K562 (cell line): ENCODE measurements around the gene COX5A. TPM values are rescaled to one million over a fixed set of nuclear protein-coding genes. Genes with fewer than 3 reads are reported as not detected.

Experiments used
- ATAC-seq: fragments of 200-7000 bp; cut with Tn5 transposase; 3 replicates; pipeline ENCODE4 v1.9.1; 2020; ENCODE audit warnings: moderate library complexity
- BruUV-seq: library from RNA; stranded (reverse); fragments of 400-500 nt; replicated peaks from 2 replicates; lab custom pipeline; 2021; lab: Mats Ljungman, UMichigan
- CTCF ChIA-PET: fragments of 300-600 bp; formaldehyde crosslinking; extraction: SDS; loops from one replicate; lab custom pipeline; 2021; ENCODE audit warnings: low intra/inter-chr PET ratio; lab: Yijun Ruan, JAX
- POLR2A ChIA-PET: fragments of 300-600, 350-650 bp; sonication (Branson Sonifier 250); formaldehyde crosslinking; extraction: SDS; loops from one replicate; lab custom pipeline; 2021; ENCODE audit warnings: antibody characterized with exemption, inconsistent platforms; lab: Yijun Ruan, JAX
- DNase-seq, 4 experiments: peaks; one replicate each; pipeline versions ENCODE4 v3.0.0 to v3.0.0-alpha.2; 2011 to 2018; ENCODE audit warnings: low spot score in 3 of 4, mixed read lengths in 3 of 4; ENCODE audit errors: extremely low read depth in 1 of 4
- FAIRE-seq: peaks from 2 replicates; lab custom pipeline; 2011; peaks lifted over from hg19 to GRCh38; lab: Jason Lieb, UNC
- H2AFZ ChIP-seq: 2 replicates; pipeline ENCODE4 v1.6.0; 2011; ENCODE audit warnings: low read depth, low read length, control low read depth, inconsistent platforms
- H3K27ac ChIP-seq: fragments of 200-600 bp; 3 replicates; pipeline ENCODE4 v1.8.0; 2011; ENCODE audit warnings: low read depth, mild to moderate bottlenecking, control low read depth, inconsistent platforms, low read length, moderate library complexity, mixed read lengths; ENCODE audit errors: extremely low read depth
- H3K27me3 ChIP-seq, 2 experiments: fragments of 300-600 bp in 1 of 2; 2 replicates in 1 of 2; 3 replicates in 1 of 2; pipeline versions ENCODE4 v1.6.0 to v1.8.0; 2011; ENCODE audit warnings: inconsistent platforms in 2 of 2, low read length in 2 of 2, mild to moderate bottlenecking in 1 of 2, mixed read lengths in 1 of 2, moderate library complexity in 1 of 2; ENCODE audit not compliant: control insufficient read depth in 2 of 2, insufficient read depth in 2 of 2
- H3K36me3 ChIP-seq: fragments of 300-600 bp; 3 replicates; pipeline ENCODE4 v1.8.0; 2011; ENCODE audit warnings: mild to moderate bottlenecking, low read length, inconsistent platforms; ENCODE audit not compliant: control insufficient read depth, insufficient read depth
- H3K4me1 ChIP-seq, 2 experiments: fragments of 200-600 bp in 1 of 2; replicated peaks in 1 of 2; 2 replicates in 1 of 2; 3 replicates in 1 of 2; pipeline versions ENCODE4 v1.5.1 to v1.8.0; 2011; ENCODE audit warnings: inconsistent platforms in 2 of 2, low read length in 2 of 2, mild to moderate bottlenecking in 1 of 2, mixed read lengths in 1 of 2, moderate library complexity in 1 of 2; ENCODE audit not compliant: control insufficient read depth in 2 of 2, insufficient read depth in 2 of 2
- H3K4me2 ChIP-seq: 2 replicates; pipeline ENCODE4 v1.6.1; 2011; ENCODE audit warnings: low read length, control low read depth, inconsistent platforms, mixed read lengths; ENCODE audit not compliant: insufficient read depth
- H3K4me3 ChIP-seq: fragments of 200-600 bp; sonication (generic), shearing (Covaris generic); 2 replicates; pipeline ENCODE4 v1.5.1; 2016; ENCODE audit warnings: control low read depth, inconsistent platforms
- H3K79me2 ChIP-seq: fragments of 200-600 bp; 3 replicates; pipeline ENCODE4 v1.8.0; 2011; ENCODE audit warnings: low read length, inconsistent platforms; ENCODE audit not compliant: control insufficient read depth, insufficient read depth
- H3K9ac ChIP-seq, 2 experiments: 2 replicates each; pipeline versions ENCODE4 v1.6.0 to v1.6.1; 2011; ENCODE audit warnings: low read depth in 2 of 2, low read length in 2 of 2, control low read depth in 1 of 2, inconsistent platforms in 1 of 2, mild to moderate bottlenecking in 1 of 2, mixed read lengths in 1 of 2; ENCODE audit not compliant: insufficient read depth in 1 of 2
- H3K9me1 ChIP-seq: one replicate; pipeline ENCODE4 v1.6.0; 2011; ENCODE audit warnings: inconsistent platforms, mild to moderate bottlenecking, low read length, moderate library complexity; ENCODE audit not compliant: control insufficient read depth, insufficient read depth
- H3K9me3 ChIP-seq: replicated peaks from 2 replicates; pipeline ENCODE4 v1.5.1; 2011; ENCODE audit warnings: low read depth, low read length, inconsistent platforms; ENCODE audit not compliant: control insufficient read depth, insufficient read depth
- H4K20me1 ChIP-seq: replicated peaks from 2 replicates; pipeline ENCODE4 v1.6.1; 2011; ENCODE audit warnings: low read length, inconsistent platforms, mixed read lengths; ENCODE audit not compliant: control insufficient read depth, insufficient read depth
- FIP1L1 ChIP-seq: fragments of 200-400 bp; formaldehyde crosslinking; IDR thresholded peaks from 2 replicates; pipeline ENCODE4 v1.6.1; 2018; ENCODE audit warnings: mild to moderate bottlenecking, low read depth, low read length; ENCODE audit not compliant: poor library complexity, severe bottlenecking
- TEAD1 ChIP-seq, 2 experiments: fragments of 450-650 bp in 1 of 2; sonication (generic) in 1 of 2; formaldehyde crosslinking; IDR thresholded peaks; 2 replicates each; pipeline versions ENCODE4 v1.4.0 to v1.8.0; 2020 to 2022; ENCODE audit warnings: mild to moderate bottlenecking in 2 of 2, missing genetic modification reagents in 1 of 2
- WGBS: fragments of 100-300 bp; shearing (Covaris generic); methylation state at CpG from one replicate; pipeline ENCODE4 v1.1.6; 2016; ENCODE audit warnings: low coverage, mixed read lengths; ENCODE audit not compliant: insufficient coverage; ENCODE audit errors: missing lambda C conversion rate; 5-methylcytosine and 5-hydroxymethylcytosine counted together
- in situ Hi-C: fragments of 300-500 bp; cut with MboI; formaldehyde crosslinking; loops from 4 replicates; pipeline ENCODE4 v1.15.0; 2018; ENCODE audit warnings: inconsistent platforms, mixed read lengths
- intact Hi-C: fragments of 100-400 bp; cut with micrococcal nuclease; formaldehyde crosslinking; loops from 2 replicates; pipeline ENCODE4 v1.14.2; 2022
- polyA plus RNA-seq, 8 experiments: library from polyadenylated mRNA; depleted of rRNA in 4 of 8; stranded (reverse) in 5 of 8; unstranded in 3 of 8; fragments of >200 nt; fragmentation: Nextera tagmentation in 2 of 8; fragmentation: Illumina TruSeq in 1 of 8; extraction: Ambion mirVana in 2 of 8; extraction: Trizol in 1 of 8; gene quantifications; 2 replicates each; pipeline versions ENCODE4 v1.2.1 to v1.2.3, GENCODE V29; 2011 to 2014; ENCODE audit warnings: inconsistent platforms in 1 of 8, missing spikeins in 1 of 8
- total RNA-seq, 7 experiments: library from RNA; depleted of rRNA in 6 of 7; stranded (reverse); fragments of >200 nt in 6 of 7; fragmentation: Illumina TruSeq in 2 of 7; extraction: Trizol in 2 of 7; gene quantifications; 2 replicates each; pipeline versions ENCODE4 v1.2.1 to v1.2.3, GENCODE V29; 2011 to 2021; ENCODE audit warnings: low replicate concordance in 1 of 7
- TF ChIP-seq, protein P1 (sequence below): fragments of 250-450 bp; sonication (Bioruptor Pico); IDR thresholded peaks from 2 replicates; pipeline ENCODE4 v1.4.0; 2020; ENCODE audit warnings: mild to moderate bottlenecking, moderate library complexity
- TF ChIP-seq, protein P2 (sequence below): IDR thresholded peaks from 3 replicates; pipeline ENCODE4 v1.6.1; 2011; ENCODE audit warnings: borderline replicate concordance, mild to moderate bottlenecking, moderate library complexity; ENCODE audit not compliant: insufficient read length; ENCODE audit errors: extremely low read depth
- TF ChIP-seq, protein P3 (sequence below), 2 experiments: IDR thresholded peaks; 2 replicates each; pipeline ENCODE4 v1.6.1; 2012; ENCODE audit warnings: improper control_type of control experiment in 2 of 2, low read depth in 2 of 2, low read length in 2 of 2, borderline replicate concordance in 1 of 2
- TF ChIP-seq, protein P4 (sequence below): sonication (generic); formaldehyde crosslinking; IDR thresholded peaks from 2 replicates; pipeline ENCODE4 v1.8.1; 2023; ENCODE audit warnings: mild to moderate bottlenecking, missing genetic modification reagents
- TF ChIP-seq, protein P5 (sequence below): fragments of 450-650 bp; IDR thresholded peaks from 2 replicates; pipeline ENCODE4 v1.6.1; 2017; ENCODE audit warnings: antibody characterized with exemption

Gene COX5A
- total and polyA plus RNA-seq, 9 of the 15 experiments (the other 6 are each of a cell fraction or from before 2014, with no cell fraction given): 86.8 to 553 (median 371) TPM

DNA sequence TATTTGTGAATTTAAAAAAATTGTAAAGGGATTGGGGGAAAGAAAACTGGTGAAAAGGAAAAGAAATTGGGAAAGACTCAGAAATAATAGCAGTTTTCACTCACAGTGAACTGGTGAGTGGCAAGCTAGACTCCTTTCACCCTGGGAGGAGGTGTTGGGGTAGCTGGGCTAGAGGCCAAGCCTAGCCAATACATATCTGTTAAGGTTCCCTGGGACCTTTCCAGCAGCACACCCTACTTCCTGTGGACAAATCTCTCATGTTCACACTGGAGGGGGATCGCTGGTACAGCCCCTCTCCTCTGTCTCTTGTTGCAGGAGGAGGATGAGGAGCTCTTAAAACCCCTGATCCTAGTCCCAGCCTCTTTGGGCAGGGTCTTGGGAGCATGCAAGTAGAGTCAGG, 22.4 kb upstream of the COX5A start (continued):
- TF ChIP-seq, protein P1, sequence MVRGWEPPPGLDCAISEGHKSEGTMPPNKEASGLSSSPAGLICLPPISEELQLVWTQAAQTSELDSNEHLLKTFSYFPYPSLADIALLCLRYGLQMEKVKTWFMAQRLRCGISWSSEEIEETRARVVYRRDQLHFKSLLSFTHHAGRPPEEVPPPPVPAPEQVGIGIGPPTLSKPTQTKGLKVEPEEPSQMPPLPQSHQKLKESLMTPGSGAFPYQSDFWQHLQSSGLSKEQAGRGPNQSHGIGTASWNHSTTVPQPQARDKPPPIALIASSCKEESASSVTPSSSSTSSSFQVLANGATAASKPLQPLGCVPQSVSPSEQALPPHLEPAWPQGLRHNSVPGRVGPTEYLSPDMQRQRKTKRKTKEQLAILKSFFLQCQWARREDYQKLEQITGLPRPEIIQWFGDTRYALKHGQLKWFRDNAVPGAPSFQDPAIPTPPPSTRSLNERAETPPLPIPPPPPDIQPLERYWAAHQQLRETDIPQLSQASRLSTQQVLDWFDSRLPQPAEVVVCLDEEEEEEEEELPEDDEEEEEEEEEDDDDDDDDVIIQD (CRISPR knock-in tag): no peak

DNA sequence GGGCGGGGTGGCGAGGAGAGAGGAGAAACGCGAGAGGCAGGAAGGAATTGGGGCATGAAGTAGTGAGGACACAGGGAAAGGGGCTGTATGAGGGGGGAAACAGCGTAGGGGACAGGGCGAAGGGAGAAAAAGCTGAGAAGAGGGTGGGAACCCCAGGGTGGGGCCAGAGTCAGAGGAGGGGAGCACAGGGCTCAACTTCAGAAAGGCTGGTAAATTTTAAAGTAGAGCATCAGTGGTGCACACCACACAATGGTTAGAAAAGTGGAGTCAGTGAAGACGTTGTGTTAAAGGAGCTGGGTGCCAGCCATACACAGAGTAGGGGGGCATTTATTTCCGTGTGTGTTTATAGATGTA, 21.7 kb upstream of the COX5A start:
- WGBS: 4% methylated on average over 2 of the region's 8 CpGs
- no peaks in the 10 kb centered on the region for H3K9me1 ChIP-seq
- no peak overlapping the region for H2AFZ ChIP-seq
- FAIRE-seq (no peak), ATAC-seq (no peak), DNase-seq (peak in 1 of 4 experiments; percentile 7)
- H3K27ac ChIP-seq: no peak overlapping the region
- no peaks in the 10 kb centered on the region for H3K9me3 ChIP-seq
- no peak overlapping the region for H3K4me3 ChIP-seq
- ChIA-PET POLR2A (interaction anchor here (0.8 to 1.4 kb wide), 2 partner anchors 19 to 186 kb away, joined by 3 to 5 read pairs; no protein-coding TSS in a partner anchor), CTCF (no interaction called here)
- no peak overlapping the region for H3K9ac ChIP-seq
- peaks cover 20% of the 10 kb centered on the region for H4K20me1 ChIP-seq
- intact Hi-C loops (loop anchor here (10.0 kb wide), 2 partner anchors 245 to 585 kb away; partner anchors contain the start of gene C15orf39), in situ Hi-C loops (no loop called here)
- peaks cover 25 to 45% of the 10 kb centered on the region in 2 experiments for H3K4me1 ChIP-seq
- H3K27me3 ChIP-seq: peaks cover 34 to 53% of the 10 kb centered on the region in 2 experiments
- no peaks in the 10 kb centered on the region for H3K36me3 ChIP-seq
- H3K79me2 ChIP-seq: peaks cover 7% of the 10 kb centered on the region; the same call in 1 of the 3 replicates
- no peak overlapping the region for H3K4me2 ChIP-seq
- no TSS peak for BruUV-seq
- TF ChIP-seq TEAD1 (CRISPR knock-in tag; IDR thresholded peaks at IDR 0.05) (no peak), FIP1L1 (no peak)
- TF ChIP-seq, protein P2, sequence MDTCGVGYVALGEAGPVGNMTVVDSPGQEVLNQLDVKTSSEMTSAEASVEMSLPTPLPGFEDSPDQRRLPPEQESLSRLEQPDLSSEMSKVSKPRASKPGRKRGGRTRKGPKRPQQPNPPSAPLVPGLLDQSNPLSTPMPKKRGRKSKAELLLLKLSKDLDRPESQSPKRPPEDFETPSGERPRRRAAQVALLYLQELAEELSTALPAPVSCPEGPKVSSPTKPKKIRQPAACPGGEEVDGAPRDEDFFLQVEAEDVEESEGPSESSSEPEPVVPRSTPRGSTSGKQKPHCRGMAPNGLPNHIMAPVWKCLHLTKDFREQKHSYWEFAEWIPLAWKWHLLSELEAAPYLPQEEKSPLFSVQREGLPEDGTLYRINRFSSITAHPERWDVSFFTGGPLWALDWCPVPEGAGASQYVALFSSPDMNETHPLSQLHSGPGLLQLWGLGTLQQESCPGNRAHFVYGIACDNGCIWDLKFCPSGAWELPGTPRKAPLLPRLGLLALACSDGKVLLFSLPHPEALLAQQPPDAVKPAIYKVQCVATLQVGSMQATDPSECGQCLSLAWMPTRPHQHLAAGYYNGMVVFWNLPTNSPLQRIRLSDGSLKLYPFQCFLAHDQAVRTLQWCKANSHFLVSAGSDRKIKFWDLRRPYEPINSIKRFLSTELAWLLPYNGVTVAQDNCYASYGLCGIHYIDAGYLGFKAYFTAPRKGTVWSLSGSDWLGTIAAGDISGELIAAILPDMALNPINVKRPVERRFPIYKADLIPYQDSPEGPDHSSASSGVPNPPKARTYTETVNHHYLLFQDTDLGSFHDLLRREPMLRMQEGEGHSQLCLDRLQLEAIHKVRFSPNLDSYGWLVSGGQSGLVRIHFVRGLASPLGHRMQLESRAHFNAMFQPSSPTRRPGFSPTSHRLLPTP: no peak
- TF ChIP-seq, protein P3, sequence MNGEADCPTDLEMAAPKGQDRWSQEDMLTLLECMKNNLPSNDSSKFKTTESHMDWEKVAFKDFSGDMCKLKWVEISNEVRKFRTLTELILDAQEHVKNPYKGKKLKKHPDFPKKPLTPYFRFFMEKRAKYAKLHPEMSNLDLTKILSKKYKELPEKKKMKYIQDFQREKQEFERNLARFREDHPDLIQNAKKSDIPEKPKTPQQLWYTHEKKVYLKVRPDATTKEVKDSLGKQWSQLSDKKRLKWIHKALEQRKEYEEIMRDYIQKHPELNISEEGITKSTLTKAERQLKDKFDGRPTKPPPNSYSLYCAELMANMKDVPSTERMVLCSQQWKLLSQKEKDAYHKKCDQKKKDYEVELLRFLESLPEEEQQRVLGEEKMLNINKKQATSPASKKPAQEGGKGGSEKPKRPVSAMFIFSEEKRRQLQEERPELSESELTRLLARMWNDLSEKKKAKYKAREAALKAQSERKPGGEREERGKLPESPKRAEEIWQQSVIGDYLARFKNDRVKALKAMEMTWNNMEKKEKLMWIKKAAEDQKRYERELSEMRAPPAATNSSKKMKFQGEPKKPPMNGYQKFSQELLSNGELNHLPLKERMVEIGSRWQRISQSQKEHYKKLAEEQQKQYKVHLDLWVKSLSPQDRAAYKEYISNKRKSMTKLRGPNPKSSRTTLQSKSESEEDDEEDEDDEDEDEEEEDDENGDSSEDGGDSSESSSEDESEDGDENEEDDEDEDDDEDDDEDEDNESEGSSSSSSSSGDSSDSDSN (IDR thresholded peaks at IDR 0.05; ENCODE audit: borderline replicate concordance in 1 of 2, low read depth in 2 of 2, low read length in 2 of 2): no peak
- TF ChIP-seq, protein P4, sequence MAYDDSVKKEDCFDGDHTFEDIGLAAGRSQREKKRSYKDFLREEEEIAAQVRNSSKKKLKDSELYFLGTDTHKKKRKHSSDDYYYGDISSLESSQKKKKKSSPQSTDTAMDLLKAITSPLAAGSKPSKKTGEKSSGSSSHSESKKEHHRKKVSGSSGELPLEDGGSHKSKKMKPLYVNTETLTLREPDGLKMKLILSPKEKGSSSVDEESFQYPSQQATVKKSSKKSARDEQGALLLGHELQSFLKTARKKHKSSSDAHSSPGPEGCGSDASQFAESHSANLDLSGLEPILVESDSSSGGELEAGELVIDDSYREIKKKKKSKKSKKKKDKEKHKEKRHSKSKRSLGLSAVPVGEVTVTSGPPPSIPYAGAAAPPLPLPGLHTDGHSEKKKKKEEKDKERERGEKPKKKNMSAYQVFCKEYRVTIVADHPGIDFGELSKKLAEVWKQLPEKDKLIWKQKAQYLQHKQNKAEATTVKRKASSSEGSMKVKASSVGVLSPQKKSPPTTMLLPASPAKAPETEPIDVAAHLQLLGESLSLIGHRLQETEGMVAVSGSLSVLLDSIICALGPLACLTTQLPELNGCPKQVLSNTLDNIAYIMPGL (CRISPR knock-in tag): no peak
- TF ChIP-seq, protein P5, sequence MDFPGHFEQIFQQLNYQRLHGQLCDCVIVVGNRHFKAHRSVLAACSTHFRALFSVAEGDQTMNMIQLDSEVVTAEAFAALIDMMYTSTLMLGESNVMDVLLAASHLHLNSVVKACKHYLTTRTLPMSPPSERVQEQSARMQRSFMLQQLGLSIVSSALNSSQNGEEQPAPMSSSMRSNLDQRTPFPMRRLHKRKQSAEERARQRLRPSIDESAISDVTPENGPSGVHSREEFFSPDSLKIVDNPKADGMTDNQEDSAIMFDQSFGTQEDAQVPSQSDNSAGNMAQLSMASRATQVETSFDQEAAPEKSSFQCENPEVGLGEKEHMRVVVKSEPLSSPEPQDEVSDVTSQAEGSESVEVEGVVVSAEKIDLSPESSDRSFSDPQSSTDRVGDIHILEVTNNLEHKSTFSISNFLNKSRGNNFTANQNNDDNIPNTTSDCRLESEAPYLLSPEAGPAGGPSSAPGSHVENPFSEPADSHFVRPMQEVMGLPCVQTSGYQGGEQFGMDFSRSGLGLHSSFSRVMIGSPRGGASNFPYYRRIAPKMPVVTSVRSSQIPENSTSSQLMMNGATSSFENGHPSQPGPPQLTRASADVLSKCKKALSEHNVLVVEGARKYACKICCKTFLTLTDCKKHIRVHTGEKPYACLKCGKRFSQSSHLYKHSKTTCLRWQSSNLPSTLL: no peak
